Measurements from ENCODE around the gene EIF4E1B. TPM values are rescaled to one million over a fixed set of nuclear protein-coding genes. Genes with fewer than 3 reads are reported as not detected.
A peak's percentile ranks its signal among the peaks of the same experiment; 100 is the strongest.

EIF4E1B gene
- total and polyA plus RNA-seq, 12 donors: not detected

- 49 to 54% methylated on average over 4 of the region's 4 CpGs for WGBS, 2 donors
- peaks cover 0 to 36% (median 25%) of the 10 kb centered on the region in 7 donors for H3K27me3 ChIP-seq
- no peak overlapping the region for H3K4me3 ChIP-seq
- ATAC-seq (no peak), DNase-seq (no peak)
- H3K9me3 ChIP-seq: no peaks in the 10 kb centered on the region
- H3K4me1 ChIP-seq: peaks cover 0 to 7% (median 0%) of the 10 kb centered on the region in 9 donors
- H3K27ac ChIP-seq: no peak overlapping the region
- H3K36me3 ChIP-seq: no peaks in the 10 kb centered on the region
- no peak for TF ChIP-seq CTCF (IDR thresholded peaks at IDR 0.05)
- intact Hi-C loops (cut with DNase I): loop anchor here in 1 of 10 donors (10.0 kb wide), 1 partner anchor 63 kb away; no protein-coding TSS in a partner anchor
These were observed 7.1 kb downstream of the EIF4E1B start for GRCh38 chr5:176637556-176637955.

GRCh38 chr5:176638437-176638836 lies 8.0 kb downstream of the EIF4E1B start:
- 96 to 97% methylated on average over 3 of the region's 3 CpGs for WGBS, 2 donors
- Histone ChIP-seq H3K4me1 (peaks cover 0 to 7% (median 0%) of the 10 kb centered on the region in 9 donors), H3K27me3 (peaks cover 0 to 27% (median 16%) of the 10 kb centered on the region in 7 donors), H3K36me3 (no peaks in the 10 kb centered on the region), H3K27ac (no peak overlapping the region), H3K4me3 (no peak overlapping the region), H3K9me3 (no peaks in the 10 kb centered on the region)
- ATAC-seq (no peak), DNase-seq (no peak)
- TF ChIP-seq CTCF (IDR thresholded peaks at IDR 0.05): no peak
- intact Hi-C loops (cut with DNase I): loop anchor here in 1 of 10 donors (10.0 kb wide), 1 partner anchor 64 kb away; no protein-coding TSS in a partner anchor

DNA sequence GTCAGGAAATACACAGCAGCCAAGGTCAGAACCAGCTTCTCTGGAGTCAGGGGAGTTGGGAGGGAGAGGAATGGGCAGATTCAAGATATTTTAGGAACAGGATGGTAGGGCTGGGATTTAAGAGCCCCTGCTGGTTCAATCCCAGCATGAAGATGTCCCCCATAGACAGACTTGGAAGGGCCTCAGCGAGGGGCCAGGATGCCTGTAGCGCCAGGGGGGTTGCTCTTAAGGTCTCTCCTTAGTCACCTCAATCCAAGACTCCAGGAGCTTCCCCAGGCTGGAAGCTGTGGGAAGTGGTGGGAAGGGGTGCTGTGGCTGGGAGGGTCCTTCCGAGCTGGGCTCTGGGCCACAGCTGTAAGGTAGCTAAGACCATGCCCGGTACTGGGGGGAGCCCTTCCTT lies 8.7 kb downstream of the EIF4E1B start:
- intact Hi-C loops (cut with DNase I): loop anchor here in 1 of 10 donors (10.0 kb wide), 1 partner anchor 64 kb away; no protein-coding TSS in a partner anchor
- 41 to 47% methylated on average over 4 of the region's 4 CpGs for WGBS, 2 donors
- H3K27ac ChIP-seq: no peak overlapping the region
- no peak for TF ChIP-seq CTCF (IDR thresholded peaks at IDR 0.05)
- H3K9me3 ChIP-seq: no peaks in the 10 kb centered on the region
- no peak for ATAC-seq
- peaks cover 0 to 7% (median 0%) of the 10 kb centered on the region in 9 donors for H3K4me1 ChIP-seq
- no peak for DNase-seq
- H3K27me3 ChIP-seq: peaks cover 0 to 19% (median 8%) of the 10 kb centered on the region in 7 donors
- no peaks in the 10 kb centered on the region for H3K36me3 ChIP-seq
- no peak overlapping the region for H3K4me3 ChIP-seq

- Histone ChIP-seq H3K4me1 (peaks cover 0 to 7% (median 0%) of the 10 kb centered on the region in 9 donors), H3K27ac (peak overlapping the region in 1 of 10 donors; percentile 58), H3K9me3 (no peaks in the 10 kb centered on the region), H3K36me3 (no peaks in the 10 kb centered on the region), H3K4me3 (no peak overlapping the region), H3K27me3 (peaks cover 0 to 13% (median 5%) of the 10 kb centered on the region in 7 donors)
- TF ChIP-seq CTCF (IDR thresholded peaks at IDR 0.05): no peak
- 24 to 25% methylated on average over 4 of the region's 4 CpGs for WGBS, 2 donors
- DNase-seq (peak; percentile 68 to 77), ATAC-seq (peak; percentile 80 to 94 (median 90))
- intact Hi-C loops (cut with DNase I): loop anchor here in 4 of 10 donors (5.0 to 10.0 kb wide), 2 partner anchors 63 to 65 kb away; no protein-coding TSS in a partner anchor
These were observed 9.5 kb downstream of the EIF4E1B start for GRCh38 chr5:176639981-176640380.

Measured in heart right ventricle (tissue), 16 donors.